GM19463 (cell line): ENCODE data around the gene TLK2.
"Not testable (repeated sequence)": the region's sequence is repeated elsewhere in the genome, so short reads cannot be mapped to it uniquely, and the experiment has no call there.

ENCODE experiments used
- ATAC-seq: cut with Tn5 transposase; IDR thresholded peaks from one replicate; pipeline ENCODE4 v1.9.1; 2021; ENCODE audit warnings: mild to moderate bottlenecking, moderate library complexity; ENCODE audit not compliant: unreplicated experiment

TLK2 gene

GRCh38 chr17:62478424-62478879 lies at the start of gene TLK2:
Gene TLK2, plus strand, starts transcription at chr17:62478825. Its CDS starts 2,301 bp downstream, at chr17:62481126.
- ATAC-seq, result peak; percentile 75

- ATAC-seq, result not testable (repeated sequence)
These were observed 43.4 kb upstream of the TLK2 start for GRCh38 chr17:62435251-62435650.

GRCh38 chr17:62441181-62441580 lies 37.4 kb upstream of the TLK2 start:
- ATAC-seq, result not testable (repeated sequence)

DNA sequence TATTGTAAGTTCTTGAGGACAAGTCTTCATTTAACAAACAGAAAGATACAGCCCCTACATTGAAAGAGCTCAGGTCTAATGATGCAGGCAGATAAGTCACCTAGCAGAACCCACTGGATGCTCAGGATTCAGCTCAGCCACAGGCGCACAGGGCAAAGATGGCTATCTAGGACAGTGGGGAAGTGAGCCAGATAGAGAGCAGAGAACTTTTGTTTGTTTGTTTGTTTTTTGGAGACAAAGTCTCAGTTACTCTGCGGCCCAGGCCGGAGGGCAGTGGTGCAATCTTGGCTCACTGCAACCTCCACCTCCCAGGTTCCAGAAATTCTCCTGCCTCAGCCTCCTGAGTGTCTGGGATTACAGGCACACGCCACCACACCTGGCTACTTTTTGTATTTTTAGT lies 34.6 kb upstream of the TLK2 start:
- ATAC-seq, result no peak

GRCh38 chr17:62445791-62446190 lies 32.8 kb upstream of the TLK2 start:
- not testable (repeated sequence) for ATAC-seq

GRCh38 chr17:62452195-62452594 lies 26.4 kb upstream of the TLK2 start:
- not testable (repeated sequence) for ATAC-seq

DNA sequence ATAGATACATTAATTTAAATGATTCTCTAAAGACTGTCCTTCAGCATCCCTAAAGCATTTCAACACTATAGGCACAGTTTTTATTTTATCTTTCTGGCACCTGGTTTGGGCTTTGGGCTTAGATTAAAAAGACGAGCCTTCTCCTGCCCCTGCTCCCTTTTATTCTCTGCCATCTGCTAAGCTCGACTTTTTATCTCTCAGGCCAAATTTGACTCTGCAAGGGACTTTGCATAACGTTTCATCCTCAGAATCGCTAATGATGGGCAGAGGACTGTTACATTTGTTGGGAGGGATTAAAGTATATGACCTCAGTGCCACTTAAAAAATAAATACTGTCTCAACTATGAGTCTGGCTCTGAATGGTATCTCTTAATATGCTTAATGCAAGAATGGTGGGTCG lies 25.6 kb upstream of the TLK2 start:
- not testable (repeated sequence) for ATAC-seq

DNA sequence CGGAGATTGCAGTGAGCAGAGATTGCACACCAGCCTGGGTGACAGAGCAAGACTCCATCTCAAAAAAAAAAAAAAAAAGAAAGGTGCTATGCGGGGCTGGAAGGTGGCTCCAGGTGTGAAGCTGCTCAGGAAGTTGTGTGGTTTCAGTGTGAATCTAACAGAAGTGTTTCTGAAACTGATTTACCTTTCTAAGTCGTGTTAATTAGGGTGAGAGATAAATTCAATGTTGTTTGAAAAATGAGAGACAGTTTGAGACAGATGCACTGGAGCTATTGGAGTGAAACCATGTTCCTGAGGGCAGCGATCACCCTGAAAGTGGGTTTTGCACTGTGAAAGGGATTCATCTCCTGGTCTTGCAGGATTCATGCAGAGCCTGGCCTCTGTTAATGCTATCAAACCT lies 25.0 kb upstream of the TLK2 start:
- ATAC-seq, result not testable (repeated sequence)

DNA sequence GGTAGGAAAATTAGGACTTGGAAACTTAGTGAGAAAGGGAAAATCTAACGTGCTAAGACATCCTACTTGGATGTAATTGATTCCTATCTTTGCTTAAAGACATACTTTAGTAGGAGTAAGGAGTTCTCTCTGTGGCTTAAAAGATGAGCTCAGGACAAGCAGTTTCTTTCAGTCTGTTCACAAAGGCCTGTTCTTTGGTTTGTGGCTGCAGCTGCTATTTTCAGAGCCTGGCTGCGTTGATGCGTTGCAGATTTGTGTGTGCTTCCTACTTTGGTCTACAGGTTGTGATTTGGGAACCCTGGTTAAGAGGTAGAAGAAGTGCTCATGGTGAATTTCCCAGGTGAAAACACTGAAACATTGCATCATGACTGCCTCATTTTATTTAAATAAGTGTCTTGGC lies 24.5 kb upstream of the TLK2 start:
- ATAC-seq, result peak; percentile 36

GRCh38 chr17:62456016-62456415 lies 22.6 kb upstream of the TLK2 start:
- ATAC-seq, result no peak

DNA sequence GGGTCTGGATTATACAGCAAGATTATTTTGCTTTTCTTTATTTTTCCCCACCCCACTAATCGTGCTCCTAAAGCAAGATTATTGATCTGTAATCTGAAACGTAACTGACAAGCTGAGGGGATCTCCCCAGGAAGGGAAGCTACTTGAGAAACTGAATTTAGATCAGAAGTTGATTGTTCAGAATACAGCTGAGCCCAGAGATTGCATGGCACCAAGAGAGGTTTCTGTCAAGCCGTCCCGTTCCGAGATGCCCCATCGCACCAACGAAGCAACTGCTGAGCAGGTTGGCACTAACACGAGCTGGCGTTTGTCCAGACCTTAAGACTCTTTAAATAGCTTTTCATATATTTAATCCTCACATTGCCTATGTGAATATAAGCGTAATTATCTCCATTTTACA lies 20.1 kb upstream of the TLK2 start:
- ATAC-seq, result peak; percentile 24

GRCh38 chr17:62464422-62464821 lies 14.2 kb upstream of the TLK2 start:
- ATAC-seq, result not testable (repeated sequence)

- not testable (repeated sequence) for ATAC-seq
These were observed 13.4 kb upstream of the TLK2 start for GRCh38 chr17:62465271-62465670.

- not testable (repeated sequence) for ATAC-seq
These were observed 7.8 kb upstream of the TLK2 start for GRCh38 chr17:62470666-62471379.

DNA sequence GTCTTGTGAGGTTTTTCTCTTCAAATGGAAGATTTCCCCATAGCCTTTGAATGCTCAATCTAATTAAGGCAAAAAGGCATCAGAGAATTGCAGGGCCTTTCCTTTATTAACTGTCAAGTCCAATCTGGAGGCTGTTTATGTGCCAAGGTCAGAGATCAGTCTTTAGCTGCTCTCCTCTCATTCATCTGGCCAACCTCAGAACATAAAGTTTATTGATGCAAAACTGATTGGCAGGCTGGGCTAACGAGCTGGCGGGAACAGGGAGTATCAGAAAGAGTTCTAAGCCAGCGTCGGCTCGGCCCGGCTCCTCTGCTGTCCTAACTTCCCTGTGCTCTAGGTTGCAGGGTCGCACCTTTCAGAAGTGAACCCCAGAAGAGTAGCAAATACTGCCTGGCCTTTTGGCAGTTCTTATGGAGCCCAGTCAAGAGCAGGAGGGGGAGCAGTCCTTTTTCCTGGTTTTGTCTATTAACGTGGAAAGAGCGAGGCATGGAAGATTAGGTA lies 7.2 kb upstream of the TLK2 start:
- not testable (repeated sequence) for ATAC-seq

- ATAC-seq, result not testable (repeated sequence)
These were observed 5.3 kb upstream of the TLK2 start for GRCh38 chr17:62473030-62473982.

DNA sequence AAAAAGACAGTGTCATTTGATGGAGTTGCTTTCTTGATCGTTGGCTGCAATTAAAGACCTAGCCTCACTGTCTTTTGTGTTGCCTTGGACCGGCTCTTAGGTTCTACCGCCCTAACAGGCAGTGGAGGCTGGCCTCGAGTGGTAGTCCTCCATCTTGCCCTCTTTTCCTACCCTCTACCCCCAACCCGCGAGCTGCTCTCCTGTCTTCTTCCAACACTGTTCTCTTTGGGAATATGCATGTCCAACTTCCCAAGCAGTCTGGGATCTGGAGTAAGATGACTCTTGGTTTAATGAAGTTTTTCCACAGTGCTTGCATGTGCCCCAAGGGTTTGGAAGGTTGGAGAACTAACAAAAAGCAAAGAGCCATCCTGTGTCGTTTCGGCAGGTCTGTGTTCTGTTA lies 1.5 kb upstream of the TLK2 start:
- ATAC-seq, result not testable (repeated sequence)

DNA sequence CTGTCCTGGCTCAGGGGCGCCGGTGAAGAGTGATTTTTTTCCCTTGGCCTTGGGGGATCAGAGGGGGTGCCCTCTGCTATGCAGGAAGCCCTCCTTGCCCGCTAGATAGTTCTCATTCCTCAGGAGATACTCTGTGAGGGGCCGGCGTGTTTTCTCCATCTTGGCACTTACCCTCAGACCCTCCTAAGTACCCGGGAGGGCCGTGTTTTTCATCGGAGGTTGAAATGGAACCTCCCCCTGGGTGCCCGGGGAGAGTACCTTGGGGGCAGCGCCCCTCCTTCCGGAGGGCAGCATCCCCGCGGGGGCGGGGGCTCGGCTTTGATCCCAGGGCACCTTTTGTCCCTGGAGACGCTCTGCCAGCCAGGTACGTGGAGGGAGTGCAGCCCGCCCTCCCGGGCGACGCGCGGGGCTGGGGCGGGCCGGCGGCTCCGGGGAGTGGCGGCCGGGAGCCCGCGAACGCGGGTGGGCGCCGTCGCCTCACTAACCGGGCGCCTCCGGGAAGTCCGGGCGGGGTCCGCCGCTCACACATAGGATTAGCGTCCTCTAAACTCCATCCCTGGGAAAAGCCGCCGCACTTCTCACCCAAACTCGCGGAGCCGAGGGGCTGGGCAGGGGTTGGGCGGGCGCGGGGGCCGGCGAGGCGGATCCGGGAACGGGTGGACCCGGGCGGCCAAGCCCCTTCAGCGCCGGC lies 762 bp upstream of the TLK2 start:
- peak; percentile 26 for ATAC-seq

- peak; percentile 23 for ATAC-seq
These were observed 434 bp downstream of the TLK2 start for GRCh38 chr17:62478880-62479638.

DNA sequence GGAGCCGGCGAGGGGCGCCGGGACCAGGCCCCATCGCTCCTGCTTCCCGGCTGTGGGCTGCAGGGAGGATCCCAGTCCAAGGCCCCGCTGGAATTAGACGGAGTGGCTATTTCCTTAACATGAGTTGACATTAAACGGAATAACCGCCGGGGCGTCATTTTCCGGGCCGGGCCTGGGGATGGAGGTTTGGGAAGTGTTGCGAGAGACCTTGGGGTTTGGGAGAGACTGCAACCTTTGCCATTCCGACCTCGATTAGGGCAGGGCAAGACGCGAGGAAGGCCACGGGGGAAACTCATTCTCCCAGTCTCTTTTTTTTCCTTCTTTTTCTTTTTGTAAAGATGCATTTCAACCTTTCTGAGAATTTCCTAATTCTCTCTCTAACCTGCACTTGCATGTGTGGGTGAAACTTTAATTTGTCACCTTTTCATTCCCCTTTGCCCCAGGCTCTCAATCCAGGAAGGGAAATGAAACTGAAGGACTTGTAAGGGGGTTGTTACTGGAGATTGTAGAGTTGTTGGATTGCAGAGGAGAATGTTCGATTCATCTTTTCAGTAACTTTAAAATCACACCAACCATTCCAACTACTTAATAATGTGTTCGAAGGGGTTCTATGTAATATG lies 1.1 kb downstream of the TLK2 start:
- not testable (repeated sequence) for ATAC-seq
